Renal cortical epithelial cell (primary cell): Measurements from ENCODE around the gene PTPRA. TPM values are rescaled to one million over a fixed set of nuclear protein-coding genes. Genes with fewer than 3 reads are reported as not detected.
A peak's percentile ranks its signal among the peaks of the same experiment; 100 is the strongest.
"Not testable (repeated sequence)": the region's sequence is repeated elsewhere in the genome, so short reads cannot be mapped to it uniquely, and the experiment has no call there.

Experiments used
- DNase-seq: peaks from one replicate; pipeline ENCODE4 v3.0.0-alpha.2; 2011; ENCODE audit warnings: low read depth
- total RNA-seq: library from RNA; depleted of rRNA; stranded (reverse); fragments of >200 nt; gene quantifications from 2 replicates; pipeline ENCODE4 v1.2.3, GENCODE V29; 2014

Gene PTPRA
- total RNA-seq, 1 donor from 2014 or later, result 50.6 TPM

DNA sequence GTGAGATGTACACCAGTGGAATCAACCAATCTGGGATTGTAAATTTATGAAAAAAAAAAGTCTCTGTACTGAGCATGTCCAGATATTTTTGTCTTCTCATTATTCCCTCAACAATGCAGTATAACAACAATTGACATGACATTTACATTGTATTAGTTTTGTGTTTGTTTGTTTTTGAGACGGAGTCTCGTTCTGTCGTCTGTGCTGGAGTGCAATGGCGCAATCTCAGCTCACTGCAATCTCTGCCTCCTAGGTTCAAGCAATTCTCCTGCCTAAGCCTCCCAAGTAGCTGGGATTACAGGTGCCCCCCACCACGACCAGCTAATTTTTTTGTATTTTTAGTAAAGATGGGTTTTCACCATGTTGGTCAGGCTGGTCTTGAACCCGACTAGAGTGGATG, 202.0 kb downstream of the PTPRA start:
- DNase-seq, result not testable (repeated sequence)

DNA sequence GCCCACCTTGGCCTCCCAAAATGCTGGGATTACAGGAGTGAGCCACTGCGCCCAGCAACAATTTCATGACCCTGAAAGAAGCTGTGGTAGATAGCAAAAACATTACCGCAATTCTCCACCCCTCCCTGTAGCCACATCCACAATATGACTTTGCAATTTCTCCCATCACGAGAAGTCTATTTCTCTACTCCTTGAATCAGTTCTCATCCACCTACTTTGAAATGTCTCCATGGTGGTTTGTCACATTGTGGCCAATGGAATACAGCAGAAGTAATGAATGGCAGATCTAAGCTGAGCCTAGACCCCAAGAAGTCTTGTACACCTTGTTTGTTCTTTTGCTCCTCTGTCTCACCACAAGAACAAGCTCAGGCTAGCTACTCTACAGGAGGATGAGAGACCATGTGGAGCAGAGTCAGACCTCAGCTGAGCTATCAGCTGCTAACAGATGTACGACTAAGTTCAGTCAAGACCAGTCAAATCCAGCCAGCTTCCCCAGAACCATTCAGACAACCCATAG, 204.4 kb downstream of the PTPRA start:
- no peak for DNase-seq

DNA sequence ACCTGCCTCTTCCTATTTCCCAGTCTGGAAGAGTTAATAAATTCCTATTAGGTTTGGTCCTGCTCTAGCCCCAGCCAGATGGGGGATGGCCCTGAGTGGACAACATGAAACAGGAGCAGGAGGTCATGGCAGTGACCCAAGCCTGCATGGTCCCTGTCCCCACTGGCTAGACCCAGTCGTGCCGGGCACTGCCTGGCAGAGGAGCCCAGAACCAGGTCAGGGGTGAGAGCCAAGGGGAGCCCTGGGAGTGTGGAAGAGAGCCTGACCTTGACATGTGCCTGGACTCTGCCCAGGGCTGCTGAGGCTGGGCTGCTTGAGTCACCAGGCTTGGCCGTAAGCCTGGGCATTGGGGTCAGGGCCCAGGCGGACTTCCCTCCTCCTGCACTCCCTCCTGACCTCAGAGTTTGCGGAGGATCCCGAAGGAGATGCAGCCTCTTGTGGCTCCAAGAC, 207.7 kb downstream of the PTPRA start:
- DNase-seq, result peak; percentile 55

DNA sequence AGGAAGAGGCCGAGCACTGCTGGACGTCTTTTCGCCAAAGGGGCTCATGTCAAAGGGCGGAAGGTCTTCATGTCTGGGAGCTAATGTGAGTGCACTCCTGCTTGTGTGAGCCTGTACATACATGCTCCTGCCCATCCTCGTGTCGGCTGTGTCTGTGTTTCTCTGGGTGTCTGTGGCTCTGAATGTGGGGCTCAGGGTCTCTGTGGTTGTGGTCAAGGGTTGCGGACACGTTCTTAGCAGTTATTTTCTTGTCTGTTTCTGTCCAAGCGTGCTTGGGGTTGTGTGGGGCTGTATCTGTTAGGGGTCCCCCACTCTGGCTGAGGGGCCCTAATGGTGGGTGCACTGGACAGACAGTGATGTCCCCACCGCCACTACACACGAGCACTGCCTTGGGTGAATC, 208.4 kb downstream of the PTPRA start:
- no peak for DNase-seq

DNA sequence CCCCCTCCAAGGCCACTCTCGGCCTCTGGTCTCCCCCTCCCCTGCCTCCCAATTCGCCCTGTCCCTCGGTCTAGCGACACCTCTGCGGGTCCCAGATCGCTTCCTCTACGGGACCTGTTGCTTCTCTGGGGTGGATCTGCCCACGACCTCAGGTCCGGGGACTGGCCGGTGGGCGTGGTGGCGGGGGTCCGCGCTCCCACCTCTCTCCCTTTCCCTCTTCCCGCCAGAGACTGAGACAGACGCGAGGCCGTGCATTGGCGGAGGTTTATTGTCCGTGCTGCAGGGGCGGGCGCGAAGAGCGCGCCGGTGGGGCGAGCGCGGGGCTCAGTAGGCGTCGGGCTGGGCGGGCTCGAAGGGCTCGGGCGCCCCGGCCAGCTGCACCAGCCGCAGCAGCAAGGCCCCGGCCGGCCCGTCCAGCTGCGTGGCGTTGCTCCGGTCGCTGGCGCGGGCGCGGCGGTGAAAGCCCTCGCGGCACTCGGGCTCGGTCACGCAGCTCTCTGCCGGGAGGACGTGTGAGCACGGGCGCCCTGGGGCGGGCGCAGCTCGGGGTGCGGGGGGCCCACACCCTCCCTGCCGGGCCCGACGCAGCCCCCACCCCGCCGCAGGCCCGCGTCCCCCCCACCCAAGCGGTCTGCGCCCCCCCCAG, 209.1 kb downstream of the PTPRA start:
- no peak for DNase-seq

DNA sequence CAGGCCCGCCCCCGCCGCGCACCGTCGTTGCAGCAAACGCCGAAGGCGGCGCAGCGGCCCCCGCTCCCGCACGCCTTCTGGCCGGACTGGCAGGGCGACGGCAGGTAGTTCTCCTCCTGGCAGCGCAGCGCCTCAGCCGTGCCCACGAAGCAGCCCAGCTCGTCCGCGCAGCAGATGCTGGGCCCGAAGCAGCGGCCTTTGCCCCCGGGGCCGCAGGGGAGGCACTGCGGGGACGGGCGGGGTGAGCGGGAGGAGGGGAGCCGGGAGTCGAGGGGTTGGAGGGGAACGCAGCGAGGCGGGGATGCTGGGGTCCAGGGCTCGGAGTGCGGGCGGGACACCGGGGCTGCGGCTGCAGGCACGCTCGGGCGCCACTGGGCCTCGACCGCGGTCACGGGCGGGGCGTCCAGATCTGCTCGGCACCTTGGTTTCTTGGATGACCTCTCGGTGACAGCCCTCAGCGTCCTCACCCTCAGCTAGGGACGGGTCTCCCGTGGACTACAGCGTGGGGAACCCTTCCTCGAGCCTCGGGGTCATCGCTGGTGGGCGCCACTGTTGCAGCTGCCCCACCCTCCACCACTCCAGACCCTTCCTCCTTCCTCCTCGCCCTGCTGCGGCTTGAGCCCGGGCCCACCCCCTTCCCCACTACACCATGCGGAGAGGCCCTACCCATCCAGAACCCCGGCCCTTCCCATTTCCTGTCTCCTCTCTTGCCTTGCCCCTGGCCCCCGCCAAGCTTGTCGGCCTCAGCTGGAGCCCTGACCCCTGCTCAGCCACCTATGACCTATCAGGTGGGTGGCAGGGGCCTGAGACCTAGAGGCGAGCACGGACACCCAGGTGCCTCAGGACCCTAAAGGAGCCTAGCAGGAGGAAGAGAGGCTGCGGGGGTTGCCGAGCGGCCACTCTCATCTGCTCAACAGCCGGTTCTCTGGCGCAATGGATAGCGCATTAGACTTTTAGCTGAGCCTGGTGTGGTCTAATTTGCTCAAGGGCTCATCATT, 210.0 kb downstream of the PTPRA start:
- DNase-seq, result no peak

DNA sequence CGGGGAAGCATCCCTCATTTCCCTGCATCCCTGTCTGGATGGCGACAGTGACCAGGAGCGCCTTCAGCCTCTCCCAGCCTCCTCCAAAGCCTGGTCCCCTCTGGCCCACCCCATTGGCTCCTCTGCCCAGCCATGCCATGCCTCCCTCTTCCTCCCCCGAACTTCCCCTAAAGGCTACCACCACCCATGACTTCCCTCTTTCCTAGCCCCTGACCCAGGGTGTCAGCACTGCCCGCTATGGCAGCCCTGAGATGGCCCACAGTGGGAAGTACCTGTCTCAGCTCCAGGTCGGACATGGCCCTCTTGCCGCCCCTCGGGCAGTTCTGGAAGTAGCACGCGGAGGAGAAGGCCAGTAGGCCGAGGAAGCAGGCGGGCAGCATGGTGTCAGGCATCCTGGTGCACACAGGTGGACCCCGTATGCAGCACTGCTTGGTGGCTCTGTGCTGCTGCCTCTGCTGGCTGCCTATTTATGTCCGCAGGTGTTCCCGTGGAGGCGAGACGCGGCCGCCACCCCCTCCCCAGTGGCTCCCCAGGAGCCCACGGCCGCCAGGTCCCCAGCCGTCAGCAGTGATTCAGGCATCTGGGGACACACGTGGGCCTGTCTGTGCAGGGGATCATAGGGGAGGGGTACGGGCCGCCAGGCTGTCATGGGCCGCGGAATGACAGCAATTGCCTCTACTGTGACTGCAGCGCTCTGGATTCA, 211.2 kb downstream of the PTPRA start, which contains the start of gene AVP:
Gene AVP, minus strand, starts transcription at position 442 of the 703 bp plus-strand sequence. Its CDS starts 50 bp downstream, at position 392.
- DNase-seq, result no peak

DNA sequence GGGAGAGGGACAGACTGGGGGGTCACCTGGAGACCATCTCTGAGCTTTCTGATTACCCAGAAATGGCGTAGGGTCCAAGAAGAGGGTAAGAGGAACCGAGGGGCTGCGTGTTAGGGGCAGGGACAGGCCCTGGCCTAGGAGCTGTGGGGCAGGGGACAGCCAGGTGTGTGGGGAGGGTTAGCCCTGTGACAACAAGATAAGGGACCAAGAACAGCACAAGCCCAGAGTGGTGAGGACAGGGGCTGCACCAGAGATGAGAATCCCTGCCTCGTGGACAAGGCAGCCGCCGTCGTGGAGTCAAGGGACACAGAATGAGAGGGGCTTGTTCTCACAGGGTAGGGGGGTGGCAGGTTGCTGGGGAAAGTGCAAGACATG, 211.7 kb downstream of the PTPRA start:
- no peak for DNase-seq

DNA sequence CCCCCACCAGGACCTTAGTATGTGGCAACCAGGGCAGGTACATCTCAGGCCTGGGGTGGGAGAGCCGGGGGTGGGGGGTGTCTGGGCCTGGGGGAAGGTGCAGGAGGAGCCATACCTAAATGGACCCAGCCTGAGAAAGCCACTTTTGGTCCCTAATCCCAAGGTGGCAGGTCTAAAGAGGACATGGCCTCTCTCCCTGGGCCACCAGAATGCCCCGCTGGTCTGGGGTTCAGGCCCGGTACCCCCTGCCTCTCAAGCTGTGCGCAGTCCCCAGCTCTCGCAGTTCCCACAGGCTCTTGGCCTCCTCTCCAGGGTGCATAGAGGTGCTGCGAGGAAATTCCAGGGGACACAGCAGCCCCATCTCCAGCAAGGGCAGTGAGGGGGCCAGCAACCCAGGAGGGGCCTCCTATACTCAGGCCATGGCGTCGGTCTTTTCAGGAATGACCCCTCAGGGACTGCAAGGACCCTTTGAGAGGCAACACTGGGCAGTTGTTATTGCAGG, 212.3 kb downstream of the PTPRA start:
- no peak for DNase-seq

DNA sequence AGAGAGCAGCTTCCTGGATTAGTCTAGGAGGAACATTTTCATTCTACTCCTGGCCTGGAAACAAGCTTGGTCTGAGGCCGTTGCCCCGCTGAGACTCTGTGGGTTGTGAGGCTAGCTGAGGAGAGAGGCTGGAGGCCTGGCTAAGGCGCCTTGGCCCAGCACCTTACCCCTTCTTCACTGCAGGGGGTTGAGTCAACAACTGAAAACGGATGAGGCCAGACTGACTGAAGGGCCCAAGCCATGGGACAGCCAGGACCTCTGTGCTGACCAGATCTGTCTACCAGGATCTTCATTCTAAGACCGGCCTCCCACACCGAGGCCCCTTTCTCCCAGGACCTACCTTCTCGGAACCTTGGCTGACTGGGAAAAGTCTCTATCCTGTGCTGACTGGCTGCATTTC, 214.8 kb downstream of the PTPRA start:
- DNase-seq, result no peak

Other genes starting within 250 kb of the PTPRA start
- 110 and 169 TPM in 2 replicates for gene NOP56, start 220.8 kb upstream of the PTPRA start, total RNA-seq
- gene IDH3B, start 209.3 kb upstream of the PTPRA start, total RNA-seq, result 72.9 and 104 TPM in 2 replicates
- gene EBF4, start 180.7 kb upstream of the PTPRA start, total RNA-seq, result 2.6 and 5.1 TPM in 2 replicates
- 0.17 and 0.20 TPM in 2 replicates for gene CPXM1, start 72.9 kb upstream of the PTPRA start, total RNA-seq
- gene C20orf141, start 58.5 kb upstream of the PTPRA start, total RNA-seq, result not detected in 2 replicates
- gene TMEM239, start 57.1 kb upstream of the PTPRA start, total RNA-seq, result not detected in 2 replicates
- 19.4 and 33.5 TPM in 2 replicates for gene PCED1A, start 32.8 kb upstream of the PTPRA start, total RNA-seq
- gene VPS16, start 32.7 kb upstream of the PTPRA start, total RNA-seq, result 43.8 and 46.0 TPM in 2 replicates
- gene GNRH2, start 170.1 kb downstream of the PTPRA start, total RNA-seq, result not detected in 2 replicates
- 31.2 and 36.6 TPM in 2 replicates for gene MRPS26, start 172.6 kb downstream of the PTPRA start, total RNA-seq
- gene OXT, start 198.1 kb downstream of the PTPRA start, total RNA-seq, result not detected in 2 replicates
- not detected in 2 replicates for gene AVP, start 211.2 kb downstream of the PTPRA start, total RNA-seq